Measurements from ENCODE around the gene MROH7.

GRCh38 chr1:54649130-54649898, 7.7 kb downstream of the MROH7 start:
- TF ChIP-seq POLR2A (IDR thresholded peaks at IDR 0.05; ENCODE audit: low read length) (no peak), GATA1 (IDR thresholded peaks at IDR 0.05; ENCODE audit: low read depth, low read length) (no peak)
